KMS-11 (cell line): ENCODE measurements around the gene YKT6.

ENCODE experiments used
- H2AFZ ChIP-seq: fragments of 200-600 bp; sonication (generic); 2 replicates; pipeline ENCODE4 v1.6.1; 2016; ENCODE audit warnings: antibody characterized with exemption, mixed run types, low read depth
- H3K27ac ChIP-seq: fragments of 200-600 bp; sonication (generic); 2 replicates; pipeline ENCODE4 v1.6.1; 2016; ENCODE audit warnings: mild to moderate bottlenecking, mixed run types
- H3K27me3 ChIP-seq: fragments of 200-600 bp; sonication (generic); 2 replicates; pipeline ENCODE4 v1.6.1; 2017; ENCODE audit warnings: mild to moderate bottlenecking, low read depth, mixed run types, moderate library complexity; ENCODE audit not compliant: insufficient read depth
- H3K36me3 ChIP-seq: fragments of 200-600 bp; sonication (generic); 2 replicates; pipeline ENCODE4 v1.6.1; 2017; ENCODE audit warnings: mild to moderate bottlenecking, mixed run types; ENCODE audit not compliant: insufficient read depth
- H3K4me1 ChIP-seq: fragments of 200-600 bp; sonication (generic); 2 replicates; pipeline ENCODE4 v1.6.1; 2016; ENCODE audit warnings: mild to moderate bottlenecking, low read depth, mixed run types; ENCODE audit not compliant: poor library complexity, severe bottlenecking
- H3K4me2 ChIP-seq: fragments of 200-600 bp; sonication (generic); 2 replicates; pipeline ENCODE4 v1.7.0; 2016; ENCODE audit warnings: mild to moderate bottlenecking, mixed run types
- H3K4me3 ChIP-seq: fragments of 200-600 bp; sonication (generic); IDR thresholded peaks from 2 replicates; pipeline ENCODE4 v1.6.1; 2017; ENCODE audit warnings: low read depth, low read length, mixed read lengths; ENCODE audit not compliant: insufficient read depth
- H3K79me2 ChIP-seq: fragments of 200-600 bp; sonication (generic); 2 replicates; pipeline ENCODE4 v1.6.1; 2016; ENCODE audit warnings: low read depth, mixed run types; ENCODE audit not compliant: insufficient read depth
- H3K9ac ChIP-seq: fragments of 200-600 bp; sonication (generic); 2 replicates; pipeline ENCODE4 v1.6.1; 2016; ENCODE audit warnings: mild to moderate bottlenecking, mixed run types
- H4K20me1 ChIP-seq: fragments of 200-600 bp; sonication (generic); 2 replicates; pipeline ENCODE4 v1.6.1; 2016; ENCODE audit warnings: mild to moderate bottlenecking, mixed run types; ENCODE audit not compliant: insufficient read depth
- CTCF ChIP-seq: fragments of 200-600 bp; sonication (generic); conservative IDR thresholded peaks from 2 replicates; pipeline ENCODE4 v1.6.1; 2017; ENCODE audit warnings: low read depth, mild to moderate bottlenecking, antibody characterized with exemption, low read length, moderate library complexity, mixed read lengths

The YKT6 gene

GRCh38 chr7:44154703-44155102 is 46.1 kb upstream of the YKT6 start:
- no peaks in the 10 kb centered on the region for H3K79me2 ChIP-seq
- no peak for TF ChIP-seq CTCF
- no peak overlapping the region for H3K9ac ChIP-seq
- no peak overlapping the region for H3K4me2 ChIP-seq
- H4K20me1 ChIP-seq: no peaks in the 10 kb centered on the region
- no peak overlapping the region for H3K4me3 ChIP-seq
- H3K27me3 ChIP-seq: no peaks in the 10 kb centered on the region
- no peaks in the 10 kb centered on the region for H3K36me3 ChIP-seq
- no peaks in the 10 kb centered on the region for H3K4me1 ChIP-seq
- H2AFZ ChIP-seq: no peak overlapping the region
- no peak overlapping the region for H3K27ac ChIP-seq

- no peak overlapping the region for H3K9ac ChIP-seq
- no peak for TF ChIP-seq CTCF
- no peak overlapping the region for H3K4me2 ChIP-seq
Observed at GRCh38 chr7:44155191-44156185, 45.3 kb upstream of the YKT6 start.

GRCh38 chr7:44156453-44157010 is 44.2 kb upstream of the YKT6 start:
- Histone ChIP-seq H3K4me3 (no peak overlapping the region), H2AFZ (no peak overlapping the region), H3K36me3 (no peaks in the 10 kb centered on the region), H3K9ac (no peak overlapping the region), H3K4me2 (no peak overlapping the region), H3K4me1 (no peaks in the 10 kb centered on the region), H3K79me2 (no peaks in the 10 kb centered on the region), H3K27me3 (no peaks in the 10 kb centered on the region), H3K27ac (no peak overlapping the region), H4K20me1 (no peaks in the 10 kb centered on the region)
- no peak for TF ChIP-seq CTCF

More at GRCh38 chr7:44155191-44156185, 45.3 kb upstream of the YKT6 start:
- H3K27ac ChIP-seq: no peak overlapping the region
- no peaks in the 10 kb centered on the region for H3K79me2 ChIP-seq
- H3K4me1 ChIP-seq: no peaks in the 10 kb centered on the region
- no peak overlapping the region for H3K4me3 ChIP-seq
- no peaks in the 10 kb centered on the region for H4K20me1 ChIP-seq
- H3K36me3 ChIP-seq: no peaks in the 10 kb centered on the region
- H3K27me3 ChIP-seq: no peaks in the 10 kb centered on the region
- H2AFZ ChIP-seq: no peak overlapping the region

- no peak overlapping the region for H3K4me2 ChIP-seq
- no peak overlapping the region for H3K9ac ChIP-seq
- no peaks in the 10 kb centered on the region for H3K27me3 ChIP-seq
- H3K79me2 ChIP-seq: no peaks in the 10 kb centered on the region
- no peak for TF ChIP-seq CTCF
- no peak overlapping the region for H3K4me3 ChIP-seq
- H3K4me1 ChIP-seq: no peaks in the 10 kb centered on the region
- no peaks in the 10 kb centered on the region for H4K20me1 ChIP-seq
- no peak overlapping the region for H3K27ac ChIP-seq
- no peaks in the 10 kb centered on the region for H3K36me3 ChIP-seq
- no peak overlapping the region for H2AFZ ChIP-seq
Observed at GRCh38 chr7:44157116-44158080, 43.4 kb upstream of the YKT6 start.
